ENCODE results near the gene SLC24A1. TPM values are rescaled to one million over a fixed set of nuclear protein-coding genes. Genes with fewer than 3 reads are reported as not detected.

SLC24A1 gene
- total and polyA plus RNA-seq, 2 experiments from 2014 or later: 4.9 to 7.2 TPM

- Histone ChIP-seq H4K20me1 (ENCODE audit: insufficient read depth) (no peaks in the 10 kb centered on the region), H3K36me3 (ENCODE audit: low read depth) (peaks cover 38% of the 10 kb centered on the region), H3K4me2 (ENCODE audit: unreplicated experiment) (no peak overlapping the region), H3K9me3 (ENCODE audit: low read depth) (no peaks in the 10 kb centered on the region), H3F3A (ENCODE audit: insufficient read depth) (peaks cover 56% of the 10 kb centered on the region), H2AFZ (no peak overlapping the region), H3K9ac (no peak overlapping the region), H3K4me3 (no peak overlapping the region), H3K9me2 (ENCODE audit: insufficient read depth) (no peaks in the 10 kb centered on the region), H3K79me2 (ENCODE audit: insufficient read depth) (no peaks in the 10 kb centered on the region), H3K27me3 (replicated peaks; ENCODE audit: insufficient read depth) (no peaks in the 10 kb centered on the region), H3K4me1 (ENCODE audit: insufficient read depth) (peaks cover 25% of the 10 kb centered on the region), H3K27ac (no peak overlapping the region)
- no peak for DNase-seq
- TF ChIP-seq EZH2 (IDR thresholded peaks at IDR 0.05; ENCODE audit: insufficient read depth, poor library complexity, severe bottlenecking) (no peak), EZH2phosphoT487 (IDR thresholded peaks at IDR 0.05; ENCODE audit: insufficient read depth, low read depth) (no peak)
- in situ Hi-C loops (cut with MboI): no loop called here
- 73 to 74% methylated on average over 8 of the region's 8 CpGs for WGBS, 2 experiments (ENCODE audit: low coverage in 1 of 2, low lambda C conversion rate in 2 of 2, missing lambda C conversion rate in 2 of 2)
Measured at GRCh38 chr15:65578904-65579728, 42.6 kb upstream of the SLC24A1 start.

GRCh38 chr15:65579762-65580161 is 42.0 kb upstream of the SLC24A1 start:
- no peak overlapping the region for H3K4me3 ChIP-seq
- H3F3A ChIP-seq (ENCODE audit: insufficient read depth): peaks cover 52% of the 10 kb centered on the region
- no peak for DNase-seq
- H3K27me3 ChIP-seq (replicated peaks; ENCODE audit: insufficient read depth): no peaks in the 10 kb centered on the region
- no peak overlapping the region for H3K4me2 ChIP-seq (ENCODE audit: unreplicated experiment)
- H3K27ac ChIP-seq: peak overlapping the region; percentile 27; the same call in 1 of the 2 replicates
- no peaks in the 10 kb centered on the region for H3K79me2 ChIP-seq (ENCODE audit: insufficient read depth)
- H3K9ac ChIP-seq: no peak overlapping the region
- TF ChIP-seq EZH2 (IDR thresholded peaks at IDR 0.05; ENCODE audit: insufficient read depth, poor library complexity, severe bottlenecking) (no peak), EZH2phosphoT487 (IDR thresholded peaks at IDR 0.05; ENCODE audit: insufficient read depth, low read depth) (no peak)
- in situ Hi-C loops (cut with MboI): no loop called here
- no peak overlapping the region for H2AFZ ChIP-seq
- no peaks in the 10 kb centered on the region for H3K9me3 ChIP-seq (ENCODE audit: low read depth)
- peaks cover 39% of the 10 kb centered on the region for H3K36me3 ChIP-seq (ENCODE audit: low read depth)
- WGBS, 2 experiments (ENCODE audit: low coverage in 1 of 2, low lambda C conversion rate in 2 of 2, missing lambda C conversion rate in 2 of 2): 91 to 94% methylated on average over 3 of the region's 3 CpGs
- H3K9me2 ChIP-seq (ENCODE audit: insufficient read depth): no peaks in the 10 kb centered on the region
- H3K4me1 ChIP-seq (ENCODE audit: insufficient read depth): peaks cover 25% of the 10 kb centered on the region
- no peaks in the 10 kb centered on the region for H4K20me1 ChIP-seq (ENCODE audit: insufficient read depth)

GRCh38 chr15:65580287-65580686 is 41.5 kb upstream of the SLC24A1 start:
- H3K27me3 ChIP-seq (replicated peaks; ENCODE audit: insufficient read depth): no peaks in the 10 kb centered on the region
- DNase-seq: peak; percentile 89
- H3K9ac ChIP-seq: peak overlapping the region; percentile 31
- H3K4me1 ChIP-seq (ENCODE audit: insufficient read depth): peaks cover 25% of the 10 kb centered on the region
- no peaks in the 10 kb centered on the region for H3K9me3 ChIP-seq (ENCODE audit: low read depth)
- H2AFZ ChIP-seq: no peak overlapping the region
- H3K4me2 ChIP-seq (ENCODE audit: unreplicated experiment): peak overlapping the region; percentile 50
- no peak overlapping the region for H3K4me3 ChIP-seq
- no peak for TF ChIP-seq EZH2phosphoT487 (IDR thresholded peaks at IDR 0.05; ENCODE audit: insufficient read depth, low read depth)
- no peak for TF ChIP-seq EZH2 (IDR thresholded peaks at IDR 0.05; ENCODE audit: insufficient read depth, poor library complexity, severe bottlenecking)
- no peaks in the 10 kb centered on the region for H4K20me1 ChIP-seq (ENCODE audit: insufficient read depth)
- peak overlapping the region; percentile 52 for H3K27ac ChIP-seq
- H3K79me2 ChIP-seq (ENCODE audit: insufficient read depth): no peaks in the 10 kb centered on the region
- in situ Hi-C loops (cut with MboI): no loop called here
- H3F3A ChIP-seq (ENCODE audit: insufficient read depth): peaks cover 50% of the 10 kb centered on the region
- H3K36me3 ChIP-seq (ENCODE audit: low read depth): peaks cover 40% of the 10 kb centered on the region
- H3K9me2 ChIP-seq (ENCODE audit: insufficient read depth): no peaks in the 10 kb centered on the region

- H3K4me3 ChIP-seq: no peak overlapping the region
- H3K9me2 ChIP-seq (ENCODE audit: insufficient read depth): no peaks in the 10 kb centered on the region
- H3K79me2 ChIP-seq (ENCODE audit: insufficient read depth): no peaks in the 10 kb centered on the region
- no peak overlapping the region for H3K4me2 ChIP-seq (ENCODE audit: unreplicated experiment)
- in situ Hi-C loops (cut with MboI): no loop called here
- peaks cover 21% of the 10 kb centered on the region for H3F3A ChIP-seq (ENCODE audit: insufficient read depth)
- no peak overlapping the region for H3K27ac ChIP-seq
- no peak overlapping the region for H2AFZ ChIP-seq
- no peaks in the 10 kb centered on the region for H3K9me3 ChIP-seq (ENCODE audit: low read depth)
- H3K9ac ChIP-seq: no peak overlapping the region
- H3K4me1 ChIP-seq (ENCODE audit: insufficient read depth): peaks cover 12% of the 10 kb centered on the region
- no peaks in the 10 kb centered on the region for H4K20me1 ChIP-seq (ENCODE audit: insufficient read depth)
- peaks cover 48% of the 10 kb centered on the region for H3K36me3 ChIP-seq (ENCODE audit: low read depth)
- no peaks in the 10 kb centered on the region for H3K27me3 ChIP-seq (replicated peaks; ENCODE audit: insufficient read depth)
- no peak for TF ChIP-seq EZH2 (IDR thresholded peaks at IDR 0.05; ENCODE audit: insufficient read depth, poor library complexity, severe bottlenecking)
- TF ChIP-seq EZH2phosphoT487 (IDR thresholded peaks at IDR 0.05; ENCODE audit: insufficient read depth, low read depth): no peak
- DNase-seq: peak; percentile 24
- WGBS, 2 experiments (ENCODE audit: low coverage in 1 of 2, low lambda C conversion rate in 2 of 2, missing lambda C conversion rate in 2 of 2): 86 to 100% methylated on average over 1 of the region's 1 CpG
Measured at GRCh38 chr15:65583701-65584100, 38.0 kb upstream of the SLC24A1 start.

All from GM23248 (cell line).